ENCODE results near the gene CHST11. TPM values are rescaled to one million over a fixed set of nuclear protein-coding genes. Genes with fewer than 3 reads are reported as not detected.

The CHST11 gene
- total RNA-seq, 8 experiments from 2014 or later: 9.3 to 36.8 (median 12.9) TPM

DNA sequence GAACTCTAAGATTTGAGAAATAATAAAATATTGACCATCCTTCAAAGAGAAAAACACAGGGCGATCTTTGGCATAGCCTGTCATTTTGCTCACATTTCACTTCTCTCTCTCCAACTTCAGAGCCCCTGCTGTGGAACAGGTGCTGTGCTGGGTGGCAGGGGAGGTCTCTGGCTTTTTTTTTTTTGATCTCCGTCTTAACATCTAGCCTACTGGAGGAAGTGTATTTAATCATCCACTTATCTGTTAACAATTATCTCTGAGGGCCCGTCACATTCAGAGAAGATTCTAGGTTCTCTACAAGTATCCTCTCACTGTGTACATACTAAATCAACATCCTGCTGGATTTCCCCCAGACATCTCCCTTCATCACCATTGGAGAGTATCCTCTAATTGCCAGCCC, 34.1 kb downstream of the CHST11 start:
- H3K4me3 ChIP-seq: no peak overlapping the region
- 52 to 96% (median 83%) methylated on average over 1 to 3 of the region's 3 CpGs; no CpG with 5 or more reads in 1 of the 10 experiments for WGBS, 10 experiments
- ATAC-seq (replicated peaks in 6 of 8): no peak
- H3K4me1 ChIP-seq (replicated peaks in 1 of 2): peaks cover 11% of the 10 kb centered on the region in 2 donors
- in situ Hi-C loops (cut with MboI; ENCODE audit: low pct_unique_long_range_greater_than_20kb in 2 of 9, low sequenced_read_pairs in 9 of 9, unreplicated experiment in 9 of 9): no loop called here
- no peak overlapping the region for H3K27ac ChIP-seq

- H3K4me1 ChIP-seq (replicated peaks in 1 of 2): peaks cover 4 to 11% of the 10 kb centered on the region in 2 donors
- no peak overlapping the region for H3K27ac ChIP-seq
- WGBS, 10 experiments: 28 to 100% (median 97%) methylated on average over 1 to 3 of the region's 7 CpGs; no CpG with 5 or more reads in 4 of the 10 experiments
- peak in 2 of 8 experiments; percentile 7 to 12 for ATAC-seq (replicated peaks in 6 of 8)
- H3K4me3 ChIP-seq: no peak overlapping the region
- in situ Hi-C loops (cut with MboI; ENCODE audit: low pct_unique_long_range_greater_than_20kb in 2 of 9, low sequenced_read_pairs in 9 of 9, unreplicated experiment in 9 of 9): no loop called here
Measured at GRCh38 chr12:104493496-104493895, 36.7 kb downstream of the CHST11 start.

DNA sequence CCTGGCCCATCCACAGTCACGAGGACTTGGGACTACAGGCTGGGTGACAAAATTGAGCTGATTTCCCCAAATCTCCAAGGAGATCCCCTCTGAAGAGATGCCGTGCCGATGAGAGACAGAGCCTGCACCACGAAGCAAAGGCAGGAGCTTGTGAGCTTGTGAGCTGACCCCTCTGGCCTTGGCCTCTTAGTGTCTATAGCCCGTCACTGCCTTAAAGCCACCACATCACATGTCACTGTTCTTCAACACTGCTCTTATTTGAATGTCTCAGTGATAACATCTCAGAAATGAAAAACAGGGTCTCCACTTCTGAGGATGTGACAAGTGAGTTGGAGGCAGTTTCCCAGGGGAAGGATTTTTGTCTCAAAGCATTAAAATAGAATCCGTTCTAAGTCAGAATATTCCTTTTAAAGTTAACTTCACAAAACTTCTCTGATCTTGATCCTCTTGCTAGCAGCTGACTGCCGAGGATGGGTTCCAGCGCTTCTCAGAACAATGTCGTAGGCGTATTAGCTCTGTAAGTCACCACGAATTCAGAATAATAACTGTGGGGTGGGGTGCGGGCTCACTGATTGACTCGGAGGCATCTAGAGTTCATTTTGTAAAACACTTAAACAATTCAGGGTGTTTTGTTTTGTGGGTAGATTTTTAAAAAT, 37.5 kb downstream of the CHST11 start:
- in situ Hi-C loops (cut with MboI; ENCODE audit: low pct_unique_long_range_greater_than_20kb in 2 of 9, low sequenced_read_pairs in 9 of 9, unreplicated experiment in 9 of 9): no loop called here
- ATAC-seq (replicated peaks in 6 of 8): peak in 3 of 8 experiments; percentile 80 to 91 (median 81)
- H3K27ac ChIP-seq: no peak overlapping the region
- H3K4me3 ChIP-seq: no peak overlapping the region
- H3K4me1 ChIP-seq (replicated peaks in 1 of 2): peaks cover 8 to 15% of the 10 kb centered on the region in 2 donors
- 0 to 82% (median 60%) methylated on average over 1 to 12 of the region's 13 CpGs; no CpG with 5 or more reads in 1 of the 10 experiments for WGBS, 10 experiments

- ATAC-seq (replicated peaks in 6 of 8): peak in 3 of 8 experiments; percentile 44 to 66 (median 53)
- H3K4me1 ChIP-seq (replicated peaks in 1 of 2): peaks cover 13 to 20% of the 10 kb centered on the region in 2 donors
- no peak overlapping the region for H3K27ac ChIP-seq
- no peak overlapping the region for H3K4me3 ChIP-seq
- 13 to 100% (median 83%) methylated on average over 1 to 5 of the region's 5 CpGs; no CpG with 5 or more reads in 1 of the 10 experiments for WGBS, 10 experiments
- in situ Hi-C loops (cut with MboI; ENCODE audit: low pct_unique_long_range_greater_than_20kb in 2 of 9, low sequenced_read_pairs in 9 of 9, unreplicated experiment in 9 of 9): no loop called here
Measured at GRCh38 chr12:104494793-104495158, 38.0 kb downstream of the CHST11 start.

DNA sequence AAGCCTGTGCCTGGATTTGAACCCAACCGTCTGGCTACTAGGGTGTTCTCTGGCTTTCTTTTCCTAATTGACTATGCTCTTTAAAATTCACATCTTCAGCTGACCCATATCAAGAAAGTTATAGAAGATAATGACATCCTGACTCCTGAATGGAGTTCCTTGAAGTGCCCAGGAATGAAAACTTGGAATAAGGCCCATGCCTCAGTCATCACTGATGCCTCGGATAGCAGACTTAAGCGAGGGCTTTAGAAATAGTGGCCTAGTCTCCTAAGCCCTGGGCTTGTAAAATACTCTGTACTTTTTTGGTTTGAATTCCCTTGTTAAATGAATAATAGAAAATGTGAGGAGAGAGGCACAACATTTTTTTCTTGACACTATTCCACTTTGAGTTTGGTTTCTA, 39.0 kb downstream of the CHST11 start:
- no peak overlapping the region for H3K4me3 ChIP-seq
- no peak overlapping the region for H3K27ac ChIP-seq
- WGBS, 10 experiments: 67 to 100% (median 100%) methylated on average over 1 to 3 of the region's 3 CpGs; no CpG with 5 or more reads in 2 of the 10 experiments
- in situ Hi-C loops (cut with MboI; ENCODE audit: low pct_unique_long_range_greater_than_20kb in 2 of 9, low sequenced_read_pairs in 9 of 9, unreplicated experiment in 9 of 9): no loop called here
- peaks cover 22 to 27% of the 10 kb centered on the region in 2 donors for H3K4me1 ChIP-seq (replicated peaks in 1 of 2)
- no peak for ATAC-seq (replicated peaks in 6 of 8)

DNA sequence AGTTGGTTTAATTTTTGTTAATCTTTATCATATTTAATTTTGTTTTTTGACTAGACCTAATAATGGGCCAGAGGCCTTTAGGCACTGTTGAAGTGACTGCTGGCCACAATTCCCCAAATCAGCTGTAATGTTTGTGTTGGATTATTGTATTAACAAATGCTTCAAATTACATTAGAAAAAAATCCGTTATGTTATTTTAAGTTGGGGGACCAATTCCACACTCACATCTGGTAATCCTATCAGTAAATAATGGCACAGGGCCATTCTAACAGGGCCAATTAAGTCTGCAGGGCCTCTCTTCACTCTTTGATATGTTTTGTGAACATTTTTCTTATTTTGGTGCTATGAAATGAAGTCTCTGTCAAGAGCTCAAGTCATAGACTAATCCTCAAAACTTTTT, 39.6 kb downstream of the CHST11 start:
- ATAC-seq (replicated peaks in 6 of 8): no peak
- H3K27ac ChIP-seq: no peak overlapping the region
- peaks cover 24 to 27% of the 10 kb centered on the region in 2 donors for H3K4me1 ChIP-seq (replicated peaks in 1 of 2)
- in situ Hi-C loops (cut with MboI; ENCODE audit: low pct_unique_long_range_greater_than_20kb in 2 of 9, low sequenced_read_pairs in 9 of 9, unreplicated experiment in 9 of 9): no loop called here
- no peak overlapping the region for H3K4me3 ChIP-seq
- WGBS, 10 experiments: 14 to 100% (median 78%) methylated on average over 1 of the region's 1 CpG; no CpG with 5 or more reads in 4 of the 10 experiments

- no peak for ATAC-seq (replicated peaks in 6 of 8)
- in situ Hi-C loops (cut with MboI; ENCODE audit: low pct_unique_long_range_greater_than_20kb in 2 of 9, low sequenced_read_pairs in 9 of 9, unreplicated experiment in 9 of 9): no loop called here
- H3K27ac ChIP-seq: no peak overlapping the region
- H3K4me3 ChIP-seq: no peak overlapping the region
- WGBS, 10 experiments: 60 to 100% (median 83%) methylated on average over 1 to 8 of the region's 8 CpGs; no CpG with 5 or more reads in 1 of the 10 experiments
- H3K4me1 ChIP-seq (replicated peaks in 1 of 2): peaks cover 27 to 29% of the 10 kb centered on the region in 2 donors
Measured at GRCh38 chr12:104498211-104498801, 41.6 kb downstream of the CHST11 start.

- peak in 4 of 8 experiments; percentile 59 to 81 (median 60) for ATAC-seq (replicated peaks in 6 of 8)
- in situ Hi-C loops (cut with MboI; ENCODE audit: low pct_unique_long_range_greater_than_20kb in 2 of 9, low sequenced_read_pairs in 9 of 9, unreplicated experiment in 9 of 9): no loop called here
- peak overlapping the region in 1 of 2 donors; percentile 33 for H3K27ac ChIP-seq
- H3K4me3 ChIP-seq: no peak overlapping the region
- WGBS, 10 experiments: 50 to 100% (median 56%) methylated on average over 1 to 4 of the region's 4 CpGs; no CpG with 5 or more reads in 1 of the 10 experiments
- H3K4me1 ChIP-seq (replicated peaks in 1 of 2): peaks cover 17 to 27% of the 10 kb centered on the region in 2 donors
Measured at GRCh38 chr12:104499668-104500332, 43.1 kb downstream of the CHST11 start.

GRCh38 chr12:104501115-104501514, 44.4 kb downstream of the CHST11 start:
- Histone ChIP-seq H3K4me3 (no peak overlapping the region), H3K4me1 (replicated peaks in 1 of 2) (peaks cover 26 to 37% of the 10 kb centered on the region in 2 donors), H3K27ac (no peak overlapping the region)
- WGBS, 10 experiments: 80 to 88% methylated on average over 1 of the region's 1 CpG; no CpG with 5 or more reads in 8 of the 10 experiments
- in situ Hi-C loops (cut with MboI; ENCODE audit: low pct_unique_long_range_greater_than_20kb in 2 of 9, low sequenced_read_pairs in 9 of 9, unreplicated experiment in 9 of 9): no loop called here
- ATAC-seq (replicated peaks in 6 of 8): no peak

DNA sequence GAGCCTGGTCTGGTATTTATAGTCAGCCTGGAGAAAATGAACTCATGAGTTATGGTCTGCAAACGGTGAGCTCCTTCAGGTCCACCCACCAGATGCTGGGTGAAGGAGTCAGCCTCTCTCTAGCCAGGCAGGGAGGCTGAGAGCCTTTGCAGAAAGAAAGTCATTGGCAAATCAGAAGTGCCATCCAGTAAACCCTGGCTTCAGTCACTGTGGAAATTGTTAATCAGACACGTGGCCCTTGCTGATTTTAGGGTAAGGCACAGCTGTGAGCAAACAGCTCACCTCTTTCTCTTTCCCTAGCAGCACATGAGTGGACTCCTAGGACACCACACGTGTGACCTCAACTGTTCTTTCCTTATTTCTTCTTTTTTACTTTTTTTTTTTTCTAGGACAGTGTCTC, 44.9 kb downstream of the CHST11 start:
- ATAC-seq (replicated peaks in 6 of 8): no peak
- whole genome bisulfite sequencing, 10 experiments: 33 to 100% (median 80%) methylated on average over 1 to 2 of the region's 3 CpGs; no CpG with 5 or more reads in 3 of the 10 experiments
- no peak overlapping the region for H3K4me3 ChIP-seq
- in situ Hi-C loops (cut with MboI; ENCODE audit: low pct_unique_long_range_greater_than_20kb in 2 of 9, low sequenced_read_pairs in 9 of 9, unreplicated experiment in 9 of 9): no loop called here
- H3K27ac ChIP-seq: no peak overlapping the region
- peaks cover 26 to 37% of the 10 kb centered on the region in 2 donors for H3K4me1 ChIP-seq (replicated peaks in 1 of 2)

DNA sequence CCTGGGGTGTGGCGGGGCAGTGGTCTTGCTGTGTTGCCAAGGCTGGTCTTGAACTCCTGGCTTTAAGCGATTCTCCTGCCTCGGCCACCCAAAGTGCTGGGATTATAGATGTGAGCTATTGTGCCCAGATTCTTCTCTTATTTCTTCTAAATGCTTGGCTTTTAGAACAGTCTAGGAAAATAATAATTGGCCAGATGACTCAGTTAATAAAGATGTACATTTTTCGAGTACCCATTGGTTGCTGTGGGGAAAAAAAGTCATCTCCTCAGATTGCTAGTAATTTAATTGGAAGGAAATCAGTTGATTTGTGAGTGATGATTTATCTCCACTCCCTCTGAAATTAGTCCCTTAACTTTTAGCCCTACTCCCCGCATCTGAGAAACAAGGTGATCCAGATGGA, 45.5 kb downstream of the CHST11 start:
- Histone ChIP-seq H3K27ac (no peak overlapping the region), H3K4me3 (no peak overlapping the region), H3K4me1 (replicated peaks in 1 of 2) (peaks cover 26 to 37% of the 10 kb centered on the region in 2 donors)
- no peak for ATAC-seq (replicated peaks in 6 of 8)
- in situ Hi-C loops (cut with MboI; ENCODE audit: low pct_unique_long_range_greater_than_20kb in 2 of 9, low sequenced_read_pairs in 9 of 9, unreplicated experiment in 9 of 9): no loop called here
- 62 to 100% (median 90%) methylated on average over 1 to 4 of the region's 5 CpGs; no CpG with 5 or more reads in 2 of the 10 experiments for WGBS, 10 experiments

GRCh38 chr12:104502638-104503037, 45.9 kb downstream of the CHST11 start:
- in situ Hi-C loops (cut with MboI; ENCODE audit: low pct_unique_long_range_greater_than_20kb in 2 of 9, low sequenced_read_pairs in 9 of 9, unreplicated experiment in 9 of 9): no loop called here
- Histone ChIP-seq H3K4me1 (replicated peaks in 1 of 2) (peaks cover 26 to 37% of the 10 kb centered on the region in 2 donors), H3K4me3 (no peak overlapping the region), H3K27ac (no peak overlapping the region)
- 53 to 100% (median 70%) methylated on average over 1 to 5 of the region's 6 CpGs; no CpG with 5 or more reads in 3 of the 10 experiments for WGBS, 10 experiments
- ATAC-seq (replicated peaks in 6 of 8): peak in 2 of 8 experiments; percentile 24 to 29

- ATAC-seq (replicated peaks in 6 of 8): no peak
- WGBS, 10 experiments: 71 to 100% (median 82%) methylated on average over 1 to 3 of the region's 4 CpGs; no CpG with 5 or more reads in 4 of the 10 experiments
- no peak overlapping the region for H3K4me3 ChIP-seq
- peaks cover 26 to 37% of the 10 kb centered on the region in 2 donors for H3K4me1 ChIP-seq (replicated peaks in 1 of 2)
- in situ Hi-C loops (cut with MboI; ENCODE audit: low pct_unique_long_range_greater_than_20kb in 2 of 9, low sequenced_read_pairs in 9 of 9, unreplicated experiment in 9 of 9): no loop called here
- no peak overlapping the region for H3K27ac ChIP-seq
Measured at GRCh38 chr12:104503191-104503590, 46.4 kb downstream of the CHST11 start.
